Activated naive CD8-positive, alpha-beta T cell (primary cell): Measurements from ENCODE around the gene TENM3.

ENCODE experiments used
- H3K27ac Mint-ChIP-seq: one replicate; pipeline ENCODE4 v1.8.0; 2021; ENCODE audit warnings: mixed read lengths
- H3K27me3 Mint-ChIP-seq: one replicate; pipeline ENCODE4 v1.8.0; 2021; ENCODE audit warnings: mixed read lengths
- H3K36me3 Mint-ChIP-seq: one replicate; pipeline ENCODE4 v1.8.0; 2021; ENCODE audit warnings: mixed read lengths
- H3K4me1 Mint-ChIP-seq: one replicate; pipeline ENCODE4 v1.8.0; 2021; ENCODE audit warnings: low read depth, mixed read lengths
- H3K4me3 Mint-ChIP-seq: one replicate; pipeline ENCODE4 v1.8.0; 2021; ENCODE audit warnings: mild to moderate bottlenecking, mixed read lengths
- H3K9me3 Mint-ChIP-seq: one replicate; pipeline ENCODE4 v1.8.0; 2021; ENCODE audit warnings: low read depth, mixed read lengths

TENM3 gene

DNA sequence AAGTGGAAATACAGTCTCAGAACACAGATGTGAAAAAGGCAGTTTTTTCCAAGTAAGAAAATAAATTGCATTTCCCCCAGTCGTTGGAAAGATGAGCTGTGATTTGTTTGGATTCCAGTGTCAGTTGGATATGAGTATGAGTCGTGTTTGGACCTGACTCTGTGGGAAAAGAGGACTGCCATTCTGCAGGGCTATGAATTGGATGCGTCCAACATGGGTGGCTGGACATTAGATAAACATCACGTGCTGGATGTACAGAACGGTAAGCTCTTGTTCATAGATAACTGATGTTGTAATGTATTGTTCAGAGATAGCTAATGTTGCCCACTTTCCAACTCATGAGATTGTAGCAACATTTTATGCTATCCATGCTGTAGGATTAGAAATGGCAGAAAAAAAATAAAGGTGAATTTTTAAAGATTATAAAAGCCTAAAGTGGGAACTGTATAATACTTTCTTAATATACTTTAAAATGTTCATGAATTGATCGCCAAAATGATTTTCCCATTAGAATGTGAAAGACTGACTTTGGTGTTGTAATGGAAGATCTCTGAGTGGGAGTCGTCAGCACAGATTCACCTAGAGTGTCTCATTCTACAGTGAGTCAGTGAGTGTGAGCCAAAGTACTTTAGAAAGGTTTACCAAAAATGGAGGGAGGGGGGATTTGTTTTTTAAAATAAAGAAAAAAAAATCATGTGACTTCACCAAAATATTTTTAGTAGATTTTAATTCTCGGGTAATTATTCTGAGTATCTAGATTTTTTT, 495.3 kb downstream of the TENM3 start:
- Mint-ChIP-seq H3K27me3 (peaks cover 3% of the 10 kb centered on the region), H3K4me3 (no peak overlapping the region), H3K36me3 (no peaks in the 10 kb centered on the region), H3K4me1 (no peaks in the 10 kb centered on the region), H3K27ac (no peak overlapping the region), H3K9me3 (no peaks in the 10 kb centered on the region)

DNA sequence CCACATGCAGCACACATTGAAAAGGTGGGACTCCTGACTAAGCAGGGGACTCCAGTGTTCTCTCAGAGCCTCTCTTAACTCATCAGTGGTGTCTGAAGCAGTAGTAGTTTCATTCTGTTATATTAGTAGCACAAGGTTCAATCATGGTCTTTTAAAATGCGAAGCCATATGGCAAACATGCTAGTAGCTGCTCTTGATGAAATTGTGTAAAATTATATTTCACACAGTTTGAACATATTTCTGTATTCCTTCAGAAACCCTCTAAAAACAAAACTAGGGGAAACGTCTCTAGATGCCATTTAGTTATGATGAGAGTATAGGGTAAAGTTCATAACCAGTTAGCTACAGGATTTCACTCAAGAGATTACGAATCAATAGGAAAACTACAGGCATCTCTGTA, 497.1 kb downstream of the TENM3 start:
- Mint-ChIP-seq H3K27me3 (peaks cover 2% of the 10 kb centered on the region), H3K9me3 (no peaks in the 10 kb centered on the region), H3K36me3 (no peaks in the 10 kb centered on the region), H3K4me1 (no peaks in the 10 kb centered on the region), H3K4me3 (no peak overlapping the region), H3K27ac (no peak overlapping the region)

GRCh38 chr4:182741054-182741453, 497.9 kb downstream of the TENM3 start:
- Mint-ChIP-seq H3K36me3 (no peaks in the 10 kb centered on the region), H3K9me3 (peaks cover 3% of the 10 kb centered on the region), H3K4me1 (no peaks in the 10 kb centered on the region), H3K4me3 (no peak overlapping the region), H3K27me3 (peaks cover 3% of the 10 kb centered on the region), H3K27ac (no peak overlapping the region)

DNA sequence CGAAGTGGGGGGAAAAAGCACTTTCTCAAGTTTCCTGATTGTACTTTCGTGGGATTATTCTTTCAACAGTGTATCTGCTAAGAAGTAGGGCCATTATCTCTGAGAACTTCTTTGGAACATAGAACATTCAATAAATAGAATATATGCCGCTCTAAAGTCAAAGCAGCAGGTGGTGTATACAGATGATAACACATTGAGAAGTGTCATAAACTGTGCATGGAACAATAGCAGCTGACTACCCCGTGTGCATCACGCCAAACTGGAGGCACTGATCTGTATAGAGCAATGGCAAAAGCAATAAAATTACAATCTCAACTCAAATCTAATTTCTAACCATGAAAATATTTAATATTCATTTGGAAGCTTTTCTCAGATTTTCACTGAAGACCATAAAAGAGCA, 498.7 kb downstream of the TENM3 start:
- Mint-ChIP-seq H3K36me3 (no peaks in the 10 kb centered on the region), H3K9me3 (peaks cover 5% of the 10 kb centered on the region), H3K4me3 (no peak overlapping the region), H3K27ac (no peak overlapping the region), H3K4me1 (no peaks in the 10 kb centered on the region), H3K27me3 (peaks cover 4% of the 10 kb centered on the region)

DNA sequence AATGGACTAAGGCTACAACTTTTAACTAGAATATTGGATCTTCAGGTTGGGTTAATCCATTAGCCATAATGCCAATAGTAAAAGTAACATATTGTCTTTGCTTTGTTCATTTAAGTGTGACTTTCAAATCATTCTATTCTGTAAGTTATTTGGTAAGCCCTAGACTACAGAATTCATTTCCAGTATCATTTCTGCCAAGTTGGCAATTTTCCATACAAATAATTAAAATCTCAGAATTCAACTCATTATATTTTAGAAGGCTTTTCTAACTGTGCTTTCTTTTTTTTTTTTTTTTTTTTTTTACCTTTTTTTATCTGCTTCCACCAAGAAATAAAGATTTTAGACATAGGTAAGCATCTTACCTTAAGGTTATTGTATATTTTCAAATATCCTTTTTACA, 500.6 kb downstream of the TENM3 start:
- H3K36me3 Mint-ChIP-seq, result no peaks in the 10 kb centered on the region
- H3K27ac Mint-ChIP-seq, result no peak overlapping the region
- peaks cover 4% of the 10 kb centered on the region for H3K27me3 Mint-ChIP-seq
- peaks cover 5% of the 10 kb centered on the region for H3K9me3 Mint-ChIP-seq
- H3K4me3 Mint-ChIP-seq, result no peak overlapping the region
- H3K4me1 Mint-ChIP-seq, result no peaks in the 10 kb centered on the region

DNA sequence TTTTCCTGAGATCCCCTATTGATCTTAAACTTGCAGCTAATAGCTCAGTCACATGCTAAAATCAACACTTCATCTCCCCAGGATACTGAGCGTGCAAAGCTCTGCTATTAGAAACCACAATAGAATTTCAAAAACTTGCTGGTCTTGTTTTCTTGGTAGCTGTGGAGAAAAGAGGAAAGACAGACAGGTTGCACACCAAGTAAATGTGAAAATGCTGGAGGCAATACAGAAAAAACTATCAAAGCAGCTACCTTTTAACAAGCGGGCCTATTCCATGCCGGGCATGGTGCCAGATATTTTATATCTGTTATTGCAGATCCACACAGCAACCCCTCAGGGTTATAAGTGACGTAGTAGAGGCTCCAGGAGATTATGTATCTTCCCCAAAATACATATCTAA, 502.0 kb downstream of the TENM3 start:
- Mint-ChIP-seq H3K27me3 (peaks cover 4% of the 10 kb centered on the region), H3K36me3 (no peaks in the 10 kb centered on the region), H3K27ac (no peak overlapping the region), H3K4me3 (no peak overlapping the region), H3K4me1 (no peaks in the 10 kb centered on the region), H3K9me3 (peaks cover 5% of the 10 kb centered on the region)

- no peak overlapping the region for H3K4me3 Mint-ChIP-seq
- H3K4me1 Mint-ChIP-seq, result no peaks in the 10 kb centered on the region
- peaks cover 3% of the 10 kb centered on the region for H3K27me3 Mint-ChIP-seq
- H3K36me3 Mint-ChIP-seq, result no peaks in the 10 kb centered on the region
- no peak overlapping the region for H3K27ac Mint-ChIP-seq
- peaks cover 5% of the 10 kb centered on the region for H3K9me3 Mint-ChIP-seq
Observed at GRCh38 chr4:182746876-182747275, 503.7 kb downstream of the TENM3 start.

DNA sequence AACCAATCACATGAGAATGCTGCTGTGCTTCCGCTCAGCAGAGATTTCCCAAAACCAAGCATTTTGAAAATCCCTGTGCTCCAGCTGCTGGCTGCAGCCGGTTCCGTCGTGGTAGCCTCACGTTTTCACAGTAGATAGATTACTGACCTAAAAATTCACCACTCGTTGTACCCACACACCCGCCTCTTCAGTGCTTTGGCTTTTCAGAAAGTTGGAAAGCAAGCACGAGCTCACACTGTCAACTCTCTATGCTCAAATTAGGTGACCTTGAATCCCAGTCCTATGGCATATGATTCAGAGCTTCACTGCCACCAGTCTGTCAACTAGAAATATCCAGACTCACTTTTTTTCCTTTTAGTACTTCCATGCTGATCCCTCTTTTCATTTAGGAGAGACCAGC, 505.1 kb downstream of the TENM3 start:
- H3K4me1 Mint-ChIP-seq, result no peaks in the 10 kb centered on the region
- peaks cover 3% of the 10 kb centered on the region for H3K27me3 Mint-ChIP-seq
- H3K4me3 Mint-ChIP-seq, result no peak overlapping the region
- H3K9me3 Mint-ChIP-seq, result peaks cover 5% of the 10 kb centered on the region
- H3K36me3 Mint-ChIP-seq, result no peaks in the 10 kb centered on the region
- no peak overlapping the region for H3K27ac Mint-ChIP-seq

GRCh38 chr4:182748949-182749348, 505.7 kb downstream of the TENM3 start:
- H3K9me3 Mint-ChIP-seq, result peaks cover 5% of the 10 kb centered on the region
- H3K4me3 Mint-ChIP-seq, result no peak overlapping the region
- peaks cover 3% of the 10 kb centered on the region for H3K27me3 Mint-ChIP-seq

GRCh38 chr4:182749667-182750167, 506.5 kb downstream of the TENM3 start:
- peaks cover 5% of the 10 kb centered on the region for H3K9me3 Mint-ChIP-seq
- H3K27ac Mint-ChIP-seq, result no peak overlapping the region
- no peaks in the 10 kb centered on the region for H3K36me3 Mint-ChIP-seq
- H3K4me3 Mint-ChIP-seq, result no peak overlapping the region
- H3K4me1 Mint-ChIP-seq, result no peaks in the 10 kb centered on the region
- peaks cover 3% of the 10 kb centered on the region for H3K27me3 Mint-ChIP-seq

More at GRCh38 chr4:182748949-182749348, 505.7 kb downstream of the TENM3 start:
- Mint-ChIP-seq H3K4me1 (no peaks in the 10 kb centered on the region), H3K27ac (no peak overlapping the region), H3K36me3 (no peaks in the 10 kb centered on the region)

DNA sequence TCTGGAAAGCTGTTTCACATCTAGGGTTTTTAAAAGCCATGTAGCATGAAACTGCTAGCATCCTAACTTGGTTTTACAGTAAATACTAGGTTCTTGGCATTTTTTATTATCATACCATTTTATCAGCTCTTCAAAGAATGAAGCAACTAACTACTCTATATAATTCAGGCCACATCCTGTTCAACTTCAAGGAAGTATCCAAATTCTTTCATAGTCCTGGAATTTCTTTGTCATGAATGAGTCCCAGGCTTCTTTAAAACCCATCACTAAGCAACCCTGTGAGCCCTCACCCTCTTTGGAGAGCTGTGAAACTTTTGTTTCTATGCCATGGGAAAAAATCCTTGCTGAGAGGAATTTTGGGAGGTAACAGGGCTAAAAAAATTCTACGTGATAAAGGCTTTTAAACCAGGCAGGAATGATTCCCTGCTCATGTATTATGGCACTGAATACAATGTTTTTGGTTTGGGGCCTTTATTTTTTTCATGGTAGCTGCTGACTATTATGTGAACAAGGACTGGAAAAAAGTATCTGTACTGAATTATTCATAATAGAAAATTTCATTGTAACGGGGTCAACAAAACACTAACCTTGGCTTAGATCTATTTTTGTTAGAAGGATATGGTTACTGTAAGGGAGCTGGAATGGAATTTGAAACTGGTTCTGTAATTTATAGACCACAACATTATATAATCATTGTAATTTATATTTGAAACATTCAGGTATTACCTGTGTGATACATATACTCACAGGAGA, 509.1 kb downstream of the TENM3 start:
- Mint-ChIP-seq H3K4me1 (no peaks in the 10 kb centered on the region), H3K36me3 (no peaks in the 10 kb centered on the region), H3K27ac (no peak overlapping the region), H3K27me3 (peaks cover 2% of the 10 kb centered on the region), H3K4me3 (no peak overlapping the region), H3K9me3 (no peaks in the 10 kb centered on the region)

GRCh38 chr4:182754895-182755294, 511.7 kb downstream of the TENM3 start:
- no peaks in the 10 kb centered on the region for H3K4me1 Mint-ChIP-seq
- H3K27ac Mint-ChIP-seq, result no peak overlapping the region
- H3K27me3 Mint-ChIP-seq, result peaks cover 8% of the 10 kb centered on the region
- H3K4me3 Mint-ChIP-seq, result no peak overlapping the region
- H3K36me3 Mint-ChIP-seq, result no peaks in the 10 kb centered on the region
- H3K9me3 Mint-ChIP-seq, result no peaks in the 10 kb centered on the region

DNA sequence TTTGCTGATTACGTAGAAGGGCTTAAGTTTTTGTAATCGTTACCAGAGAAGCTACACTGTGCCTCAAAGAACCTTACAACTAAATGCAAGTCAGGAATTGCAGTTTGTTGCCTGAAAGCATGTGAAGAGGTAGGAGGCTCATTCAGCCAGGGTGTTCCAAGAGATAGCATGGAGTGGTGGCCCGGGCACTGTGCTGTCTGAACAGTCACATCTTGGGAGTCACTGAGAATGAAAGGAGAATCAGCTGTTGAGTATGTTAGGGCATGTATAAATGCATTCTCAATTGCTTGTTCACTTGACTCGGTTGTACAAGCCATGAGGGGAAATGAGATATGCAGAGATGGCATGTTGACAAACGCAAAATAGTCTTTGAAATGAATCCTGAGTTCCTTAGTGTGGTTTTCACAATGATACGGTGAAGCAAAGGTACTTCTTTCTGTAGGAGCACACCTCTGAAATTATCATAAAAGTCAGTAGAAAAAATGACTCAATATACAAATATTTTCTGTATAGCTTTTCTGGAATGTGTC, 513.0 kb downstream of the TENM3 start:
- no peaks in the 10 kb centered on the region for H3K36me3 Mint-ChIP-seq
- no peaks in the 10 kb centered on the region for H3K4me1 Mint-ChIP-seq
- H3K9me3 Mint-ChIP-seq, result no peaks in the 10 kb centered on the region
- no peak overlapping the region for H3K4me3 Mint-ChIP-seq
- H3K27me3 Mint-ChIP-seq, result peaks cover 10% of the 10 kb centered on the region
- no peak overlapping the region for H3K27ac Mint-ChIP-seq

DNA sequence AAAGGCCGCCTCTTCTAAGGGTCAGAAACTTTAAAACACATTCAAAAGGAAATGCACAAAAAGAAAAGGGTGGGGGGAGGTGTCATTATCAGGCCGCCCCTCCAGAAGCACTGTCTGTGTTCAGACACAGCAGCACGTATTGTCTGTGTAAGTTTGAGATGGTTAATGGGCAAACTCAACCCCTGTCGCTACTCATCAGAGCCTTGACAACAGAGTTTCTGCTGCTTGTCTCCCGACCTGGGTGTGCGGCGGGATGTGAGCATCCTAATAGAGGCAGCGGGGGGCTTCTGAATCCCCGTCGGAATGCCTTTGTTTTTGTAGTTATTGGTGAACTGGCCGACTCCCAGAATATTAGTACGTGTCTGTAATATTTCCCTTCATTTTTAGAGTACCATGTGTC, 515.1 kb downstream of the TENM3 start:
- Mint-ChIP-seq H3K36me3 (no peaks in the 10 kb centered on the region), H3K4me1 (no peaks in the 10 kb centered on the region), H3K9me3 (no peaks in the 10 kb centered on the region), H3K27me3 (peaks cover 10% of the 10 kb centered on the region), H3K4me3 (no peak overlapping the region), H3K27ac (no peak overlapping the region)

GRCh38 chr4:182760551-182761043, 517.4 kb downstream of the TENM3 start:
- H3K9me3 Mint-ChIP-seq, result no peaks in the 10 kb centered on the region
- H3K4me3 Mint-ChIP-seq, result no peak overlapping the region
- no peaks in the 10 kb centered on the region for H3K36me3 Mint-ChIP-seq
- H3K4me1 Mint-ChIP-seq, result no peaks in the 10 kb centered on the region
- H3K27me3 Mint-ChIP-seq, result peaks cover 8% of the 10 kb centered on the region
- H3K27ac Mint-ChIP-seq, result no peak overlapping the region
